ENCODE results near the gene EFL1.
"Not testable (repeated sequence)": the region's sequence is repeated elsewhere in the genome, so short reads cannot be mapped to it uniquely, and the experiment has no call there.

Gene EFL1

DNA sequence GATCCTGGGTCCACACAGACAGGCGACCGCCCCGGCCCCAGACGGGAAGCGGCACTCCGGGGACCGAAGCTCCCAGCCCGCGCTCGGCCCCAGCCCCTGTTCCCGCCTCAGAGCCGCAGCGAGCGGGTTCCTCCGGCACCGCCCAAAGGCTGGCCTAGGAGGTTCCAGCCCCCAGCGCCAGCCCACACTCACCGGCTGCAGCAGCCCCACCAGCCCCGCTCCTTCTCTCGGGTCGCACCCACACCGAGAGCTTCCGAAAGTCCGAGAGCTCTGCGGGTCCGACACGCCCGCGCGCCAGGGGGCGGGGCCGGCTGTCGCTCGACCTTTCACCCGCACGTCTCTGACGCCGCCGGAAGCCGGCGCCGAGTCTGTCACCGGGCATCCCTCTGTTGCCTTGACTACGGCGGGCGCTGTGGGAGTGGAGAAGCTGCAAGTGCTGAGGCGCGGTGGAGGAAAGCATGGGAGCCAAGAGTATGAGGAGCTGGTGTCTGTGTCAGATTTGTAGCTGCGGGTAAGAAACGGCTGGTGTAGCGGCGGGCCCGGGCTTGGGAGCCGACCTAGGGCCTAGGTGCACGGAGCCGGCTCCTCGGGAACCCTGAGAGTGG lies at the start of gene EFL1, which contains the start of gene SAXO2:
EFL1 (minus strand) TSS at position 313 of the 605 bp plus-strand sequence. CDS start 956 bp downstream, outside the sequence.
SAXO2 (plus strand) TSS at position 397 of the 605 bp plus-strand sequence; CDS start at position 459, 62 bp downstream.
- TF ChIP-seq, protein P1, sequence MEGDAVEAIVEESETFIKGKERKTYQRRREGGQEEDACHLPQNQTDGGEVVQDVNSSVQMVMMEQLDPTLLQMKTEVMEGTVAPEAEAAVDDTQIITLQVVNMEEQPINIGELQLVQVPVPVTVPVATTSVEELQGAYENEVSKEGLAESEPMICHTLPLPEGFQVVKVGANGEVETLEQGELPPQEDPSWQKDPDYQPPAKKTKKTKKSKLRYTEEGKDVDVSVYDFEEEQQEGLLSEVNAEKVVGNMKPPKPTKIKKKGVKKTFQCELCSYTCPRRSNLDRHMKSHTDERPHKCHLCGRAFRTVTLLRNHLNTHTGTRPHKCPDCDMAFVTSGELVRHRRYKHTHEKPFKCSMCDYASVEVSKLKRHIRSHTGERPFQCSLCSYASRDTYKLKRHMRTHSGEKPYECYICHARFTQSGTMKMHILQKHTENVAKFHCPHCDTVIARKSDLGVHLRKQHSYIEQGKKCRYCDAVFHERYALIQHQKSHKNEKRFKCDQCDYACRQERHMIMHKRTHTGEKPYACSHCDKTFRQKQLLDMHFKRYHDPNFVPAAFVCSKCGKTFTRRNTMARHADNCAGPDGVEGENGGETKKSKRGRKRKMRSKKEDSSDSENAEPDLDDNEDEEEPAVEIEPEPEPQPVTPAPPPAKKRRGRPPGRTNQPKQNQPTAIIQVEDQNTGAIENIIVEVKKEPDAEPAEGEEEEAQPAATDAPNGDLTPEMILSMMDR (IDR thresholded peaks at IDR 0.05; ENCODE audit: low read depth, low read length): no peak
- DNase-seq (ENCODE audit: low read depth, low spot score): peak; percentile 80
- in situ Hi-C loops (cut with HindIII; ENCODE audit: low sequenced_read_pairs): no loop called here
- peak within 1 kb of the TSS; percentile 78 for H3K4me3 ChIP-seq (ENCODE audit: low read depth, low read length)

GRCh38 chr15:82311321-82311720 lies 48.8 kb upstream of the EFL1 start:
- in situ Hi-C loops (cut with HindIII; ENCODE audit: low sequenced_read_pairs); DNase-seq (ENCODE audit: low read depth, low spot score); H3K4me3 ChIP-seq (ENCODE audit: low read depth, low read length): not testable (repeated sequence)

DNA sequence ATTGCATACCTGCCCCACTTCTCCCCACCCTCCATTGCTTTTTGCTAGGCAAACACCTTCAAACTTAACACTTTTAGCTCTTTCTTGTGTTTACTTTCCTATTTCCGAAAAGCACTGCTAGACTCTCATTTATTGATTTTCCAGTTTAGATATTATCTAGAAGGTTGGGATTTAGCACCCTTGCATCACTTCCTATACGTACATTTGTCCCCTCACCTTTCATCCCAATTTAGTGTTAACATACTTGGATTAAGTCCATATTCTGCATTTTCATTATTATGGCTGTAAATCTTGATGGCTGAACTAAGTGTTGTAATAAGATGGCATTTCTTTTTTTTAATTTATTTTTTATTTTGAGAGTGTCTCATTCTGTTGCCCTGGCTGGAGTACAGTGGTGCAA lies 47.3 kb upstream of the EFL1 start:
- TF ChIP-seq, protein P1 (IDR thresholded peaks at IDR 0.05; ENCODE audit: low read depth, low read length): no peak
- no peak for DNase-seq (ENCODE audit: low read depth, low spot score)
- H3K4me3 ChIP-seq (ENCODE audit: low read depth, low read length): no peak overlapping the region
- in situ Hi-C loops (cut with HindIII; ENCODE audit: low sequenced_read_pairs): no loop called here

DNA sequence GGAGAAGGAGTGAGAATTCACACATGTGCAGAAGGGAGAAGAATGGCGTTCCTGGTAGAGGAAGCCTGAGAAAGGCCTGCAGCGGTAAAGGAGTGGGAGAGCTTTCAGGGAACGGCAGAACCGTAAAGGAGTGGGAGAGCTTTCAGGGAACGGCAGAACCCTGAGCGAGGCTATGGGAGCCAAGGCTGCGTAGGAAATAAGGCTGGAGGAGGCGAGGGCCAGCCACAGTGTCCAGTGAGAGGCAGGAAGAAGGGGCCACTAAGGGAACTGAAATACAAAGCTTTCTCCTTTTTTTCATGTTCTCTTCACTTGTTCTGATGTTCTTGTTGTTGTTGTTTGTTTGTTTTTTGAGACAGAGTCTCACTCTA lies 45.2 kb upstream of the EFL1 start:
- TF ChIP-seq, protein P1 (IDR thresholded peaks at IDR 0.05; ENCODE audit: low read depth, low read length): no peak
- DNase-seq (ENCODE audit: low read depth, low spot score): no peak
- in situ Hi-C loops (cut with HindIII; ENCODE audit: low sequenced_read_pairs): no loop called here
- no peak overlapping the region for H3K4me3 ChIP-seq (ENCODE audit: low read depth, low read length)

DNA sequence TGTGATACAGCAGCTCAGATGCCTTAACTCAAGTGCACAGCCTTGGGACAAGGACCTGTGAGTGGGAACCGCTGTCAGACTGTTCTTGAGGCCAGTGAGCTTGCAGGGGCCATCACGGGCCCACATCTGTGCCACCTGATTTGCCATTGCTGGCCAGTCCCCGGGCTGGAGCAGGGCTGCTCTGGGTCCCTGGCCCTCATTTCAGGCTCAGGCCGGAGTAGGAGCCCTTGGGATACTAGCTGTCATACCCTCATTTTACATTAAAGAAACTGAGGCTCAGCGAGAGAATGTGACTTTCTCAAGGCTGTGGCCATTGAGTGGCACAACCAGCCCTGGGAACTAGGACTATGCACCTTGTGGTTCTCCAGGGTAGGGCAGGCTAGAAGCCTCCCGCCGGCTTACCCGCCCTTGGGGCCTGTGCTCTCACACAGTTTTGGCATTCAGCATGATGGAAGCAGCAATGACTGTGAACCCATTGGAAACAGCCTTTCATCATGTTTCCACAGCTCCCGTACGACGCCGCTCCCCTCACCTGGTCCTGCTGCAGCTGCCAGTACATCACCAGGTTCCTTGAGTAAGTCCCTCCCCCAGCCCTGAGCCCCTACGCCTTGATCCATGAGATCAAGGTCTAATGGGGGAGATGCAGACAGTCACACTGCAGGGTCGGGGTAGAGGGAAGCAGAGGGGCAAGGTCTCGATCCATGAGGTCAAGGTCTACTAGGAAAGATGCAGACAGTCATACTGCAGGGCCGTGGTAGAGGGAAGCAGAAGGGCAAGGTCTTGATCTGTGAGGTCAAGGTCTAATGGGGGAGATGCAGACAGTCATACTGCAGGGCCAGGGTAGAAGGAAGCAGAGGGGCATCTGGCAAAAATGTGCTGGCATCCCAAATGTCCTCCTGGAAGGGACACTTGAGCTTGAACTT lies 44.5 kb upstream of the EFL1 start:
- in situ Hi-C loops (cut with HindIII; ENCODE audit: low sequenced_read_pairs): no loop called here
- no peak for DNase-seq (ENCODE audit: low read depth, low spot score)
- TF ChIP-seq, protein P1 (IDR thresholded peaks at IDR 0.05; ENCODE audit: low read depth, low read length): no peak
- H3K4me3 ChIP-seq (ENCODE audit: low read depth, low read length): no peak overlapping the region

GRCh38 chr15:82305621-82306048 lies 43.1 kb upstream of the EFL1 start:
- H3K4me3 ChIP-seq (ENCODE audit: low read depth, low read length): no peak overlapping the region
- no peak for DNase-seq (ENCODE audit: low read depth, low spot score)
- TF ChIP-seq, protein P1 (IDR thresholded peaks at IDR 0.05; ENCODE audit: low read depth, low read length): no peak
- in situ Hi-C loops (cut with HindIII; ENCODE audit: low sequenced_read_pairs): no loop called here

GRCh38 chr15:82304778-82305090 lies 42.2 kb upstream of the EFL1 start:
- no peak overlapping the region for H3K4me3 ChIP-seq (ENCODE audit: low read depth, low read length)
- in situ Hi-C loops (cut with HindIII; ENCODE audit: low sequenced_read_pairs): no loop called here
- no peak for DNase-seq (ENCODE audit: low read depth, low spot score)
- TF ChIP-seq, protein P1 (IDR thresholded peaks at IDR 0.05; ENCODE audit: low read depth, low read length): no peak

All from astrocyte of the spinal cord (primary cell).